Gastroesophageal sphincter (tissue), 3 donors: Measurements from ENCODE around the gene TM6SF1.

ENCODE experiments used
- CTCF ChIP-seq, 4 experiments: fragments of 200-600 bp in 2 of 4; fragments of 450-650 bp in 2 of 4; sonication (generic) in 1 of 4; IDR thresholded peaks; one replicate each; pipeline ENCODE4 v1.5.1; 2017 to 2019; ENCODE audit warnings: antibody characterized with exemption in 4 of 4, mild to moderate bottlenecking in 2 of 4, moderate library complexity in 2 of 4
- EP300 ChIP-seq: sonication (generic); formaldehyde crosslinking; IDR thresholded peaks from one replicate; pipeline ENCODE4 v1.6.1; 2017; ENCODE audit warnings: antibody characterized with exemption, mild to moderate bottlenecking
- POLR2A ChIP-seq, 2 donors: fragments of 450-650 bp; IDR thresholded peaks; one replicate each; pipeline ENCODE4 v1.6.1; 2017; ENCODE audit warnings: antibody characterized with exemption in 2 of 2, mild to moderate bottlenecking in 2 of 2, moderate library complexity in 1 of 2
- POLR2AphosphoS5 ChIP-seq: sonication (generic); formaldehyde crosslinking; IDR thresholded peaks from one replicate; pipeline ENCODE4 v1.6.1; 2017; ENCODE audit warnings: antibody characterized with exemption

GRCh38 chr15:83082730-83083386 lies 24.6 kb upstream of the TM6SF1 start:
- TF ChIP-seq POLR2AphosphoS5 (no peak), CTCF (IDR thresholded peaks at IDR 0.05) (no peak), POLR2A (IDR thresholded peaks at IDR 0.05) (no peak), EP300 (no peak)
